Spleen (tissue), 7 donors: ENCODE results near the gene ZBTB3.

ENCODE experiments used
- POLR2A ChIP-seq, 3 donors: fragments of 450-650 bp; IDR thresholded peaks; one replicate each; pipeline ENCODE4 v1.5.1; 2017; ENCODE audit warnings: antibody characterized with exemption in 3 of 3, mild to moderate bottlenecking in 1 of 3
- POLR2AphosphoS5 ChIP-seq, 3 donors: sonication (generic); formaldehyde crosslinking; IDR thresholded peaks; one replicate each; pipeline ENCODE4 v1.5.1; 2017; ENCODE audit warnings: antibody characterized with exemption in 3 of 3
- TF ChIP-seq, protein P1 (sequence below), 11 experiments: fragments of 200-600 bp in 7 of 11; fragments of 450-650 bp in 4 of 11; sonication (generic) in 4 of 11; IDR thresholded peaks in 8 of 11; conservative IDR thresholded peaks in 3 of 11; 1 replicate in 7 of 11; 2 replicates in 4 of 11; pipeline versions ENCODE4 v1.4.0 to v1.8.0; 2016 to 2021; ENCODE audit warnings: antibody characterized with exemption in 11 of 11, inconsistent platforms in 4 of 11, mild to moderate bottlenecking in 1 of 11
- donor health status: DM: no; HTN: no; CAD: no; lungs with moderate emphysema.
- donor health status: DM: no; HTN: no; CAD: no.
- donor health status: DM: no; HTN: no; CAD: no.

DNA sequence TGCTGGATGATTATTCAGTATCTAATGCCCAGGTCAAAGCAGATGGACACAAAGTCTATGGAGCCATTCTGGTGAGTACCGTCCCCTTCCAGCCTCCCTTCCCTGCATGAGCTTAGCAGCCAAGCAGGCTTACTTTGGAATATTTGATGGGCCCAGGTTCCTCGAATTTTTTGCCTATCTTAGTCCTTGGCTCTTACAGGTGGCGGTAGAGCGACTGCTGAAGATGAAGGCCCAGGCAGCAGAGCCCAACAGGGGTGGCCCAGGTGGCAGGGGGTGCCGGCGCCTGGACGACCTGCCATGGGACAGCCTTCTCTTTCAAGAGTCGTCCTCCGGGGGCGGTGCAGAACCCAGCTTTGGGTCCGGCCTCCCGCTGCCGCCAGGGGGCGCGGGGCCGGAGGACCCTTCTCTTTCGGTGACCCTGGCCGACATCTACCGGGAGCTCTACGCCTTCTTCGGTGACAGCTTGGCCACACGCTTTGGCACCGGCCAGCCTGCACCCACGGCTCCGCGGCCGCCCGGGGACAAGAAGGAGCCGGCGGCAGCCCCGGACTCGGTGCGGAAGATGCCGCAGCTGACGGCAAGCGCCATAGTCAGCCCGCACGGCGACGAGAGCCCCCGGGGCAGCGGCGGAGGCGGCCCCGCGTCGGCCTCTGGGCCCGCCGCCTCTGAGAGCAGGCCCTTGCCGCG, 32.5 kb upstream of the ZBTB3 start:
- TF ChIP-seq, protein P1, sequence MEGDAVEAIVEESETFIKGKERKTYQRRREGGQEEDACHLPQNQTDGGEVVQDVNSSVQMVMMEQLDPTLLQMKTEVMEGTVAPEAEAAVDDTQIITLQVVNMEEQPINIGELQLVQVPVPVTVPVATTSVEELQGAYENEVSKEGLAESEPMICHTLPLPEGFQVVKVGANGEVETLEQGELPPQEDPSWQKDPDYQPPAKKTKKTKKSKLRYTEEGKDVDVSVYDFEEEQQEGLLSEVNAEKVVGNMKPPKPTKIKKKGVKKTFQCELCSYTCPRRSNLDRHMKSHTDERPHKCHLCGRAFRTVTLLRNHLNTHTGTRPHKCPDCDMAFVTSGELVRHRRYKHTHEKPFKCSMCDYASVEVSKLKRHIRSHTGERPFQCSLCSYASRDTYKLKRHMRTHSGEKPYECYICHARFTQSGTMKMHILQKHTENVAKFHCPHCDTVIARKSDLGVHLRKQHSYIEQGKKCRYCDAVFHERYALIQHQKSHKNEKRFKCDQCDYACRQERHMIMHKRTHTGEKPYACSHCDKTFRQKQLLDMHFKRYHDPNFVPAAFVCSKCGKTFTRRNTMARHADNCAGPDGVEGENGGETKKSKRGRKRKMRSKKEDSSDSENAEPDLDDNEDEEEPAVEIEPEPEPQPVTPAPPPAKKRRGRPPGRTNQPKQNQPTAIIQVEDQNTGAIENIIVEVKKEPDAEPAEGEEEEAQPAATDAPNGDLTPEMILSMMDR (IDR thresholded peaks at IDR 0.05 in 8 of 11, conservative IDR thresholded peaks at IDR 0.05 in 3 of 11), result peak; percentile 93 to 99 (median 97)
- TF ChIP-seq POLR2A (IDR thresholded peaks at IDR 0.05), result no peak
- TF ChIP-seq POLR2AphosphoS5 (IDR thresholded peaks at IDR 0.05), result peak in 1 of 3 donors; percentile 65
